GM11168 (cell line): ENCODE measurements around the gene KCTD1.

Experiments
- in situ Hi-C: fragments of 300-500 bp; cut with MboI; formaldehyde crosslinking; loops from one replicate; pipeline ENCODE4 v1.12.0; 2022; ENCODE audit warnings: low sequenced_read_pairs; ENCODE audit not compliant: unreplicated experiment

The KCTD1 gene

GRCh38 chr18:26406854-26407517 is 141.4 kb downstream of the KCTD1 start:
- in situ Hi-C loops, result loop anchor here (5.0 kb wide), 1 partner anchor 245 kb away; no protein-coding TSS in a partner anchor

- in situ Hi-C loops, result loop anchor here (5.0 kb wide), 1 partner anchor 246 kb away; no protein-coding TSS in a partner anchor
Observed at GRCh38 chr18:26406324-26406723, 142.0 kb downstream of the KCTD1 start.

- in situ Hi-C loops, result loop anchor here (5.0 kb wide), 1 partner anchor 247 kb away; no protein-coding TSS in a partner anchor
Observed at GRCh38 chr18:26405190-26405801, 143.1 kb downstream of the KCTD1 start.
